HepG2 (cell line): Measurements from ENCODE around the gene PUS7. TPM values are rescaled to one million over a fixed set of nuclear protein-coding genes. Genes with fewer than 3 reads are reported as not detected.
A peak's percentile ranks its signal among the peaks of the same experiment; 100 is the strongest.

Experiments
- BRCA1 ChIP-seq: sonication (generic); formaldehyde crosslinking; IDR thresholded peaks from 2 replicates; pipeline ENCODE4 v1.4.0; 2020; ENCODE audit warnings: missing genetic modification reagents
- FOXA3 ChIP-seq: IDR thresholded peaks from 2 replicates; pipeline ENCODE4 v1.6.1; 2016; ENCODE audit warnings: missing genetic modification reagents, missing compliant biosample characterization
- FOXK1 ChIP-seq: sonication (generic); formaldehyde crosslinking; IDR thresholded peaks from 2 replicates; pipeline ENCODE4 v1.4.0; 2020; ENCODE audit warnings: low read depth, missing genetic modification reagents, borderline replicate concordance
- HIVEP1 ChIP-seq: sonication (generic); formaldehyde crosslinking; IDR thresholded peaks from 2 replicates; pipeline ENCODE4 v1.4.0; 2020; ENCODE audit warnings: mild to moderate bottlenecking, missing genetic modification reagents
- HNRNPLL ChIP-seq: fragments of 200-400 bp; formaldehyde crosslinking; IDR thresholded peaks from 2 replicates; pipeline ENCODE4 v1.6.1; 2017; ENCODE audit warnings: mild to moderate bottlenecking, low read depth, low read length; ENCODE audit not compliant: poor library complexity, severe bottlenecking
- KDM5A ChIP-seq: fragments of 200-600 bp; sonication (generic); IDR thresholded peaks from 2 replicates; pipeline ENCODE4 v1.7.0; 2018; ENCODE audit warnings: antibody characterized with exemption, mild to moderate bottlenecking, low read length, borderline replicate concordance
- MBD4 ChIP-seq: IDR thresholded peaks from 2 replicates; pipeline ENCODE4 v1.6.1; 2012; ENCODE audit warnings: low read length, inconsistent platforms, borderline replicate concordance
- MED13 ChIP-seq: sonication (generic); formaldehyde crosslinking; IDR thresholded peaks from 2 replicates; pipeline ENCODE4 v1.5.0; 2020; ENCODE audit warnings: missing genetic modification reagents
- MXD3 ChIP-seq: IDR thresholded peaks from 2 replicates; pipeline ENCODE4 v1.6.1; 2016; ENCODE audit warnings: mild to moderate bottlenecking, missing biosample characterization, missing genetic modification reagents
- NPAS2 ChIP-seq: sonication (generic); formaldehyde crosslinking; IDR thresholded peaks from 2 replicates; pipeline ENCODE4 v1.8.0; 2022; ENCODE audit warnings: mild to moderate bottlenecking, missing genetic modification reagents, borderline replicate concordance
- POLR2G ChIP-seq: fragments of 200-400 bp; formaldehyde crosslinking; IDR thresholded peaks from 2 replicates; pipeline ENCODE4 v1.6.1; 2018; ENCODE audit warnings: mild to moderate bottlenecking, low read depth, low read length, moderate library complexity
- SP4 ChIP-seq: sonication (generic); formaldehyde crosslinking; IDR thresholded peaks from 2 replicates; pipeline ENCODE4 v1.8.1; 2023; ENCODE audit warnings: mild to moderate bottlenecking, missing genetic modification reagents
- THYN1 ChIP-seq: sonication (generic); formaldehyde crosslinking; IDR thresholded peaks from 2 replicates; pipeline ENCODE4 v1.8.1; 2023; ENCODE audit warnings: low read depth, mild to moderate bottlenecking, moderate library complexity, missing genetic modification reagents, borderline replicate concordance
- ZBTB3 ChIP-seq: sonication (generic); formaldehyde crosslinking; IDR thresholded peaks from 2 replicates; pipeline ENCODE4 v1.4.0; 2020; ENCODE audit warnings: low read depth, mild to moderate bottlenecking, moderate library complexity, missing genetic modification reagents, borderline replicate concordance
- ZBTB4 ChIP-seq: sonication (generic); formaldehyde crosslinking; IDR thresholded peaks from 2 replicates; pipeline ENCODE4 v1.4.0; 2020; ENCODE audit warnings: missing genetic modification reagents, mild to moderate bottlenecking, borderline replicate concordance
- ZBTB8A ChIP-seq: sonication (generic); formaldehyde crosslinking; IDR thresholded peaks from 2 replicates; pipeline ENCODE4 v1.4.0; 2020; ENCODE audit warnings: mild to moderate bottlenecking, low read depth, missing genetic modification reagents, borderline replicate concordance
- ZFP1 ChIP-seq: IDR thresholded peaks from 2 replicates; pipeline ENCODE4 v1.6.1; 2016
- ZFP36L2 ChIP-seq: sonication (generic); formaldehyde crosslinking; IDR thresholded peaks from 2 replicates; pipeline ENCODE4 v1.4.0; 2020; ENCODE audit warnings: missing genetic modification reagents
- ZNF205 ChIP-seq: IDR thresholded peaks from 2 replicates; pipeline ENCODE4 v1.6.1; 2018; ENCODE audit warnings: missing biosample characterization, missing genetic modification reagents
- ZNF275 ChIP-seq: sonication (generic); formaldehyde crosslinking; IDR thresholded peaks from 2 replicates; pipeline ENCODE4 v1.8.0; 2022; ENCODE audit warnings: missing genetic modification reagents, mild to moderate bottlenecking, inconsistent platforms, borderline replicate concordance
- ZNF432 ChIP-seq: sonication (generic); formaldehyde crosslinking; IDR thresholded peaks from 2 replicates; pipeline ENCODE4 v1.5.0; 2020; ENCODE audit warnings: missing genetic modification reagents, mild to moderate bottlenecking, borderline replicate concordance
- ZNF547 ChIP-seq: sonication (generic); formaldehyde crosslinking; IDR thresholded peaks from 2 replicates; pipeline ENCODE4 v1.5.1; 2020; ENCODE audit warnings: mild to moderate bottlenecking, missing genetic modification reagents
- ZNF607 ChIP-seq: sonication (generic); formaldehyde crosslinking; IDR thresholded peaks from 2 replicates; pipeline ENCODE4 v1.5.1; 2020; ENCODE audit warnings: missing genetic modification reagents, mild to moderate bottlenecking, borderline replicate concordance
- ZNF850 ChIP-seq: sonication (generic); formaldehyde crosslinking; conservative IDR thresholded peaks from 2 replicates; pipeline ENCODE4 v1.9.0; 2021; ENCODE audit warnings: mild to moderate bottlenecking, missing genetic modification reagents
- ZNF883 ChIP-seq: sonication (generic); formaldehyde crosslinking; IDR thresholded peaks from 2 replicates; pipeline ENCODE4 v1.5.1; 2020; ENCODE audit warnings: mild to moderate bottlenecking, missing genetic modification reagents; ENCODE audit errors: not compliant biosample characterization
- polyA plus RNA-seq, 8 experiments: library from polyadenylated mRNA; depleted of rRNA in 3 of 8; stranded (reverse) in 7 of 8; unstranded in 1 of 8; fragments of >200 nt; fragmentation: Illumina TruSeq in 4 of 8; extraction: Trizol in 4 of 8; gene quantifications; 2 replicates each; pipeline versions ENCODE4 v1.2.1 to v1.2.3, GENCODE V29; 2011 to 2016; ENCODE audit warnings: low read depth in 4 of 8, missing spikeins in 1 of 8, mixed read lengths in 1 of 8; ENCODE audit not compliant: insufficient read depth in 1 of 8
- total RNA-seq, 5 experiments: library from RNA; depleted of rRNA; stranded (reverse); fragments of >200 nt; fragmentation: Illumina TruSeq; extraction: Trizol; gene quantifications; 2 replicates each; pipeline ENCODE4 v1.2.3, GENCODE V29; 2016; ENCODE audit warnings: low read depth in 1 of 5

Gene PUS7
- total and polyA plus RNA-seq, 2 of the 13 experiments (the other 11 are each of a cell fraction or from before 2014, with no cell fraction given), result 14.4 to 41.2 TPM

GRCh38 chr7:105531792-105532671 is 10.0 kb upstream of the PUS7 start, which contains the start of gene RINT1 (continued):
- TF ChIP-seq MED13 (CRISPR knock-in tag) (0 out of 2 replicates have a peak, but pooled peaks have one; percentile 36), ZNF607 (CRISPR knock-in tag) (0 out of 2 replicates have a peak, but pooled peaks have one; percentile 57), ZBTB8A (CRISPR knock-in tag) (no peak), ZNF883 (CRISPR knock-in tag) (peak; percentile 96), FOXK1 (CRISPR knock-in tag) (peak; percentile 73; the same call in 1 of the 2 replicates), SP4 (CRISPR knock-in tag) (peak; percentile 62; the same call in 1 of the 2 replicates), POLR2G (peak; percentile 98), ZNF432 (CRISPR knock-in tag) (no peak), ZNF850 (CRISPR knock-in tag) (no peak), HNRNPLL (peak; percentile 65), ZFP1 (CRISPR knock-in tag) (peak; percentile 75; the same call in 1 of the 2 replicates), ZBTB4 (CRISPR knock-in tag) (no peak), FOXA3 (peak; percentile 47), THYN1 (CRISPR knock-in tag) (no peak), ZNF275 (peak; percentile 90; the same call in 1 of the 2 replicates), NPAS2 (CRISPR knock-in tag) (no peak), MBD4 (no peak), ZNF547 (peak; percentile 90), HIVEP1 (CRISPR knock-in tag) (peak; percentile 22; the same call in 1 of the 2 replicates), ZFP36L2 (CRISPR knock-in tag) (no peak), ZNF205 (CRISPR knock-in tag) (peak; percentile 68; the same call in 1 of the 2 replicates), KDM5A (peak; percentile 80), MXD3 (CRISPR knock-in tag) (peak; percentile 97), ZBTB3 (CRISPR knock-in tag) (peak; percentile 70; the same call in 1 of the 2 replicates), BRCA1 (CRISPR knock-in tag) (no peak)
